Duodenal mucosa (tissue), 2 donors: Measurements from ENCODE around the gene FARS2.
"Not testable (repeated sequence)": the region's sequence is repeated elsewhere in the genome, so short reads cannot be mapped to it uniquely, and the experiment has no call there.

Source experiments
- H3K27ac ChIP-seq: one replicate; pipeline ENCODE4 v1.7.0; 2013; ENCODE audit warnings: low read depth, low read length
- H3K27me3 ChIP-seq, 2 donors: one replicate each; pipeline ENCODE4 v1.7.0; 2013; ENCODE audit warnings: low read length in 2 of 2, control low read depth in 1 of 2; ENCODE audit not compliant: insufficient read depth in 2 of 2, control insufficient read depth in 1 of 2
- H3K36me3 ChIP-seq, 2 donors: one replicate each; pipeline ENCODE4 v1.7.0; 2013; ENCODE audit warnings: low read length in 2 of 2, control low read depth in 1 of 2; ENCODE audit not compliant: insufficient read depth in 2 of 2, control insufficient read depth in 1 of 2
- H3K4me1 ChIP-seq, 2 donors: one replicate each; pipeline ENCODE4 v1.7.0; 2013; ENCODE audit warnings: low read length in 2 of 2, control low read depth in 1 of 2; ENCODE audit not compliant: insufficient read depth in 2 of 2, control insufficient read depth in 1 of 2
- H3K4me3 ChIP-seq, 2 donors: one replicate each; pipeline ENCODE4 v1.7.0; 2013; ENCODE audit warnings: low read length in 2 of 2, low read depth in 1 of 2
- H3K9ac ChIP-seq, 2 donors: one replicate each; pipeline ENCODE4 v1.7.0; 2013; ENCODE audit warnings: low read length in 2 of 2, low read depth in 1 of 2
- H3K9me3 ChIP-seq, 2 donors: one replicate each; pipeline ENCODE4 v1.7.0; 2013; ENCODE audit warnings: low read length in 2 of 2, control low read depth in 1 of 2; ENCODE audit not compliant: control insufficient read depth in 1 of 2

Gene FARS2

GRCh38 chr6:5547556-5547955, 286.2 kb downstream of the FARS2 start:
- no peaks in the 10 kb centered on the region for H3K27me3 ChIP-seq
- H3K27ac ChIP-seq = no peak overlapping the region
- H3K9me3 ChIP-seq = peaks cover 0 to 6% of the 10 kb centered on the region in 2 donors
- no peaks in the 10 kb centered on the region for H3K4me1 ChIP-seq
- H3K4me3 ChIP-seq = no peak overlapping the region
- H3K9ac ChIP-seq = no peak overlapping the region
- peaks cover 0 to 5% of the 10 kb centered on the region in 2 donors for H3K36me3 ChIP-seq

GRCh38 chr6:5550631-5551030, 289.3 kb downstream of the FARS2 start:
- Histone ChIP-seq H3K9me3 (peaks cover 0 to 6% of the 10 kb centered on the region in 2 donors), H3K27me3 (no peaks in the 10 kb centered on the region), H3K27ac (no peak overlapping the region), H3K36me3 (peaks cover 0 to 5% of the 10 kb centered on the region in 2 donors), H3K9ac (no peak overlapping the region), H3K4me3 (no peak overlapping the region), H3K4me1 (no peaks in the 10 kb centered on the region)

- Histone ChIP-seq H3K4me1 (no peaks in the 10 kb centered on the region), H3K9me3 (peaks cover 0 to 6% of the 10 kb centered on the region in 2 donors), H3K4me3 (no peak overlapping the region), H3K36me3 (peaks cover 0 to 5% of the 10 kb centered on the region in 2 donors), H3K27me3 (no peaks in the 10 kb centered on the region), H3K9ac (no peak overlapping the region), H3K27ac (no peak overlapping the region)
These were observed 290.9 kb downstream of the FARS2 start for GRCh38 chr6:5552243-5552642.

GRCh38 chr6:5553767-5554166, 292.5 kb downstream of the FARS2 start:
- no peak overlapping the region for H3K9ac ChIP-seq
- H3K27ac ChIP-seq = no peak overlapping the region
- H3K36me3 ChIP-seq = peaks cover 0 to 3% of the 10 kb centered on the region in 2 donors
- H3K4me3 ChIP-seq = no peak overlapping the region
- H3K4me1 ChIP-seq = no peaks in the 10 kb centered on the region
- no peaks in the 10 kb centered on the region for H3K27me3 ChIP-seq
- peaks cover 0 to 6% of the 10 kb centered on the region in 2 donors for H3K9me3 ChIP-seq

DNA sequence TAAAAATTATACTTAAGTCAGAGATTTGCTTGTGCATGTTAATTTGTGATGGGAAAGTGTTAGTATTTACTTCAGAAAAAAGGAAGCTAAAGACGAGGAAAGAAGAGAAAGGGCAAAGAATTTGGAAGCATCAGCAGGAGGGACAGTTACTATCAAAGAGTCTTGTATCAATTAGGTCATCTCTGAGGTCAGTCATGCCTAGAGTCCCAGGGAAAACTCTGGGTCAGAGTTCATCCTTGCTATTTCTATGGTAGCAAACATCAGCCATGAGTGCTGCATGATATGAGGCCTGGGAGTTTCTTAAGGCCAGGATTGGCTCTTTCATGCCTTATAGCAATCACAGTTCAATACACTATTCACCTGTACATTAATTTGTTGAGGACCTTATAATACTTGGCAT, 292.9 kb downstream of the FARS2 start:
- Histone ChIP-seq H3K4me1 (no peaks in the 10 kb centered on the region), H3K27ac (no peak overlapping the region), H3K9me3 (peaks cover 0 to 6% of the 10 kb centered on the region in 2 donors), H3K27me3 (no peaks in the 10 kb centered on the region), H3K9ac (no peak overlapping the region), H3K36me3 (peaks cover 0 to 3% of the 10 kb centered on the region in 2 donors), H3K4me3 (no peak overlapping the region)

GRCh38 chr6:5556011-5556410, 294.7 kb downstream of the FARS2 start:
- H3K27me3 ChIP-seq = no peaks in the 10 kb centered on the region
- no peak overlapping the region for H3K27ac ChIP-seq
- H3K9ac ChIP-seq = no peak overlapping the region
- H3K4me1 ChIP-seq = no peaks in the 10 kb centered on the region
- no peak overlapping the region for H3K4me3 ChIP-seq
- no peaks in the 10 kb centered on the region for H3K9me3 ChIP-seq
- H3K36me3 ChIP-seq = peaks cover 0 to 3% of the 10 kb centered on the region in 2 donors

DNA sequence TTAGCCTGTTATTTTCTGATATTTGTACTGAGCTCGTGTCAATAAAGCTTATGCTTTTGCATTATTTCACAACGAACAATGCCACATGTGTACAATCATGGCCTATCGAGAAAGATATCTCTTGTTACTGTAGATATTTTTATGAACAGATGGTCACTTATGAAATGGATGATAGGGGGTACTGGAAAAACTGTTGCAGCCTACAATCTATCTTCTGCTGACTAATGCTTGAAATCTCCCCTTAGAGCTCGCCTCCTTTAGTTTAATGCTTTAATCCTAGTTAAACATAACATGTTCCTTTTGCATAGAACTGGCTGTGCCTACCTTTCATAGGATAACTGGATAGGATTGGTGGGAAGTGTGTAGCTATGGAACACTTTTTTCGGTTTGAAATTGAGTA, 296.2 kb downstream of the FARS2 start:
- Histone ChIP-seq H3K27ac (no peak overlapping the region), H3K27me3 (no peaks in the 10 kb centered on the region)

DNA sequence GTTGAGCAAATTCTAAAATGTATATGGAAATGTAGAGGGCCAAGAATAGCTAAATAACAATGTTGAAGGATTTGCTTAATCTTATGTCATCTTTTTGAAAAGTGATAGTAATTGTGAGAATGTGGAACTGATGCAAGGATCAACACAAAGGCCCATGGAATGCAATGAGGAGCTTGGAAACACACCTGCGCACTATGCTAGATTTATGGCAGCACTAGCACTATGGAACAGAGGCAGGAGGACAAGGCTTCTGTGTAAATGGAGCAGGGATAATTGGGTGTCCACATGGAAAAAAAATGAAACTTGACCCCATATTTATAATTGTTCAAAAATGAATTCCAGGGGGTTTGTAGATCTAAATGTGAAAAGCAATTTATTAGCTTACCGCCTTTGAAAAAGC, 298.3 kb downstream of the FARS2 start:
- H3K36me3 ChIP-seq = no peaks in the 10 kb centered on the region
- no peaks in the 10 kb centered on the region for H3K4me1 ChIP-seq
- H3K9me3 ChIP-seq = no peaks in the 10 kb centered on the region
- no peaks in the 10 kb centered on the region for H3K27me3 ChIP-seq
- H3K9ac ChIP-seq = no peak overlapping the region
- no peak overlapping the region for H3K4me3 ChIP-seq
- H3K27ac ChIP-seq = no peak overlapping the region

More for the DNA sequence above, 296.2 kb downstream of the FARS2 start:
- Histone ChIP-seq H3K4me1 (no peaks in the 10 kb centered on the region), H3K9me3 (no peaks in the 10 kb centered on the region), H3K36me3 (no peaks in the 10 kb centered on the region), H3K4me3 (no peak overlapping the region), H3K9ac (no peak overlapping the region)

- Histone ChIP-seq H3K27ac (no peak overlapping the region), H3K4me1 (no peaks in the 10 kb centered on the region), H3K27me3 (no peaks in the 10 kb centered on the region), H3K36me3 (no peaks in the 10 kb centered on the region), H3K4me3 (no peak overlapping the region), H3K9me3 (no peaks in the 10 kb centered on the region), H3K9ac (no peak overlapping the region)
These were observed 301.0 kb downstream of the FARS2 start for GRCh38 chr6:5562277-5562676.

DNA sequence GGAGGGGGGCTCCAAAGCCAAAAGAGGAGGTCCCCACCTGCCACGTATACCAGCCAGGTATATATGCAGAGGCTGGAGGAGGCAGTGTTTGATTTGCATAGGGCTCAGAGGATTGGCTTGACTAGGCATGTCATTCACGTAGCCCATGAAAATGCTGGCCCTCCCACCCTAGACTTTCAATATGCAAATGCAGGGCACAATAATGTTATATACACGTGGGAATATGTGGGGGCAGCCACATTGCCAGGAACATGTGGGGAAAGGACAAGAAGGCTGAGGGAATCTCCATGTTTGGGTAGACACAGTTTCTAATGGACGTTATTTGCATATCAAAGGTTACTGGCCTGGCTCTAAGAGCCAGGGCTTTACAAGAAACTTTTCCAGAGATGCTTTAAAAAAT, 301.8 kb downstream of the FARS2 start:
- Histone ChIP-seq H3K9ac (no peak overlapping the region), H3K27ac (no peak overlapping the region), H3K9me3 (no peaks in the 10 kb centered on the region), H3K36me3 (no peaks in the 10 kb centered on the region), H3K4me1 (no peaks in the 10 kb centered on the region), H3K27me3 (no peaks in the 10 kb centered on the region), H3K4me3 (no peak overlapping the region)

DNA sequence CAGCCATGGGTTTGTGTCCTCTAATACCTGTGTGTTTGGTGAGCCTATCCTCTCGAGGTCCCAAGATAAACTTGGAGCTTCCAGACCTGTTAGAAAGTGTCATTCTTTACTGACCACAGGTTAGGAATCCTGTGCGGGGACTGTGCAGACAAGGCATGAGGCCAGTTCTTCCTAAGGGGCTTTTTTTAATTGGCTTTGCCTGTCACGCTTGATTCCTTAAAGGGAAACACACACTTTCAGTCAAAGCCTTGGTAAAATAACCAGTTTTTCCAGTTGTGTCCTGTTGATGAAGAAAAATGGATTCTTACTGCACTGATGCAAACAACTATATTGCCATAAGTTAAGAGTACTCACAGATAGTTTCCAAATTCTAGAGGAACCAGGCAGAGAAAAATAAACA, 303.4 kb downstream of the FARS2 start:
- H3K27ac ChIP-seq, H3K27me3 ChIP-seq, H3K36me3 ChIP-seq, H3K4me3 ChIP-seq, H3K4me1 ChIP-seq, H3K9me3 ChIP-seq, H3K9ac ChIP-seq: not testable (repeated sequence)
